GM18870 (cell line): Measurements from ENCODE around the gene RABEP1.
A peak's percentile ranks its signal among the peaks of the same experiment; 100 is the strongest.

Experiments used
- ATAC-seq: cut with Tn5 transposase; IDR thresholded peaks from one replicate; pipeline ENCODE4 v1.9.1; 2021; ENCODE audit warnings: moderate library complexity; ENCODE audit not compliant: unreplicated experiment

Gene RABEP1

GRCh38 chr17:5361426-5361825 lies 79.3 kb downstream of the RABEP1 start:
- ATAC-seq: no peak

DNA sequence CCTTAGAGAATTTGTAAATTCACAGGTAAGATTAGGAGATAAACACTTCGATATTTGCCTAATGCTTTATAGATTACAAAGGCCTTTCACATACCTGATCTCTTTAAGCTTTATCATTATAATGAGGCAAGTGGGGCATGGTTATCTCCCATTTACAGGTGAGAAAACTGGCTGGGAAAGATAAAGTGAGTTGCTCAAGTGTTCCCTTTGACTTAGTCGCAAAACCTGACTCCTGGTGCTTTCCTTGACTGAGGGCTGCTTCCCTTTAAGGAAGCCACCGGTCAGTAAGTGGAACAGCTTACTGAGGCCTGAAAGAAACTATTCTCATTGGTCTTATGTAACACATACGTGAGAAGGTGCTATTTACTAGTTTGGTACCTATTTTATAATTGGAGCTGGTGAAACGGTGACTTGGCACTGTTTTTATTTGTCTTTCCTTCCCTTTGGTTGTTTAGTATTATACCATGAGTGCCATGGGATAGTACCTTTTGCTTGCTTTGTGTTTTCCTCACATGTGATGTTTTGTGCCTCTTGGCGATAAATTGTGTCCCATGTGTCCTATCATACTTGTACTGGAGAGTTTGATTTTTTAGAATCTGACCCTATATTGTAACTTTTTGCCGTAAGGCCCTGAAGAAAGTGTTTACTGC lies 80.2 kb downstream of the RABEP1 start:
- no peak for ATAC-seq

GRCh38 chr17:5364156-5364555 lies 82.1 kb downstream of the RABEP1 start:
- no peak for ATAC-seq

DNA sequence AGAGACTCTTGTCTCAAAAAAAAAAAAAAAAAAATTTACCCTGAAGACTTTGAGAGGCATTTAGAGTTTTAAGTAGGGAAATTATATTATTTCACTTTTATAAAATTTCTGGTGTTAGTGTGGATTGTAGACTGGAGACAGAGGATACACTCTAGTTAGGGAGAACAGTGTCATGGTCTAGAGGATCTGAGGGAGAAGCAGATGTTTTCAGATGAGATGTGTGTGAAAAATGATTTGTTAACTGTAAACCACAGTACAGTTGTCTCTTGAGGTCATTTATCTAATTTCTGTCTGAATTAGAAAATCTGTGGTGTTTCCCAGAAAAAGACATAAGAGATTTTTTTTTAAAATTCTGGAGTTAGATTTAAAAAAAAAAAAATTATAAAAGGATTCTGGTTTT lies 82.6 kb downstream of the RABEP1 start:
- no peak for ATAC-seq

- ATAC-seq: no peak
Observed at GRCh38 chr17:5365831-5366230, 83.7 kb downstream of the RABEP1 start.

DNA sequence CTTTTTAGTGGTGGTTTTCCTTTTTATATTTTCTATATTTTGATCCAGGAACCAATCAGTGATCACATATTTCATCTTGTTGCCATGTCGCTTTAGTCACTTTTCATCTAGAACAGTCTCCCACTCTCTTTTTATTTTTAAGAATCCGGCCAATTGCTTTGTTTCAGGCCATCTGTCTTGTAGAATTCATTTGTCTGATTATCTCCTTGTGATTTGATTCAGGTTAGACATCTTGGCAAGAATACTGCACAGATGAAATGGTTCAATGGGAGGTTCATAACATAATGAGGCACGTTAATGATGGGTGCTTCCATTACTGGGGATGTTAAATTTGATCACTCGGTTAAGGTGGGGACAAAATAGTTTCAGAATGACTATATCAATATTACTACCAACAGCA lies 88.3 kb downstream of the RABEP1 start:
- no peak for ATAC-seq

GRCh38 chr17:5373112-5373511 lies 91.0 kb downstream of the RABEP1 start:
- no peak for ATAC-seq

- ATAC-seq: no peak
Observed at GRCh38 chr17:5378566-5379207, 96.6 kb downstream of the RABEP1 start.

DNA sequence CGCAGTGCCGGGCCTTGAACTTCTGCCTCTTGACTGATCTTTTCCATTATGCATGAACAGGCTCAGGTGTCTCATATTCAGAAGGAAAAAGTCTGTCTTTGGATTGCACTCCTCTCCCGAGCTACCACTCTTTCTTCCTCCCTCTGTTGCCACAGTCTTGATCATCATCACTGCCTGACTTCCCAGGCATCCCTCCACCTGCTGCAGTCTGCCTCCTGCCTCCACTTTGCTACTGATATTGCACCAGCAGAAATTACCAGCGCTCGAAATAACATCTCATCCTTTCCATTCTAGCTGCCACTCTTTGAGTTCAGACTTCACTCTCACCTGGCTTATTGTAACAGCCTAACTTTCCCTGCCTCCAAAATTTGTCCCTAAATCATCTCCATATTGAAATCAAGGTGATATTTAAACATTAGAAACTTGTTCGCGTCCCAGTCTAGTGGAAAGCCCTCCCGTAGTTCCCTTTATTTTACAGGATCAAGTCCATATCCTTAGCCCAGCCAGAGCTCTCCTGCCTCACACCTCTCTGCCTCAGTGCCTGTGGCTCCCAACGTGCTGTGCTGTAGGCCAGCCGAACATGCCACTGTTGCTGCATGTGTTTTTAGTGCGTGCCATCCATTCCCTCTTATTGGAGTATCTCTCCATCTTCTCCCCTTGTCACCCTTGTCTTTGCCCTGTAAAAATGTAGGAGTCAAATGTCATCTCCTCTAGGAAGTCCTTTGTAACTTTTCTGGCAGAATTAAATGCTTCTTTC lies 97.4 kb downstream of the RABEP1 start:
- ATAC-seq: no peak

- ATAC-seq: no peak
Observed at GRCh38 chr17:5380491-5381135, 98.5 kb downstream of the RABEP1 start.

DNA sequence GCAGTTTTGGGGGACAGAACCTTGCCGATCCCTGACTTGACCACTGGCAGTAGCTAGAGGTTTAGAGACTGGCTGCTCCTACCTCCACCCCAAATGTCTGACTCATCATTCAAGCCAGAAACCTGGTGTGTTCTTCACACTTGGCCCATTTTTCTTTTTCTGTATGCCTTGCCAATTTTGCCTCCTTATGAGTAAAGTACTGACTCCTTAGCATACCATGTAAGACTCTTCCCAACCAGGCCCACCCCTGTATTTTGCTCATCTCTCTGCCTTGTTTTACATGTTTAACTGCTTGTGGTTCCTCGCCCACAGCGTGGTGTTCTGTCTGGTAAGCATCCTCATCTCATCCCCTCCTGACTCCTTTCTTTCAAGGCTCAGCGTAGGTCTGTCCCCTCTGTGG lies 99.5 kb downstream of the RABEP1 start:
- no peak for ATAC-seq

DNA sequence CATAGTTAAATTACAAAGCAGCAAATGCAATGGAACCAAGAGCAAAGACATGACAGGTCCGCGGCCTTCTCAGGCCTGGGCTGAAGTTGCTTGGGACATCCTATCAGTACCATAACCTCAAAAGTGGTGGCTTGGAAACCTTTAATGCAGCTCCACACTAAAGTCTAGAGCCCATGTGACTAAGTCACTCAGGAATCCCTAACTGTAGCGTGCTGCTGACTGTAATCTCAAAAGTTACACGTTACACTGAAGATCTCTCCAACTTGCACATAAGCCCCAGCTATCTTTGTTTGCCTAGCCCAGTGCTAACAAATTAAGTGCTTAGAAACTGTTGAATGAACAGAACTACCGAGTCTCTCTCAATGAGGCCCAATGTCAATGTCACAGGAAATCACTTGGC lies 109.6 kb downstream of the RABEP1 start:
- no peak for ATAC-seq

GRCh38 chr17:5396612-5397011 lies 114.5 kb downstream of the RABEP1 start:
- no peak for ATAC-seq

DNA sequence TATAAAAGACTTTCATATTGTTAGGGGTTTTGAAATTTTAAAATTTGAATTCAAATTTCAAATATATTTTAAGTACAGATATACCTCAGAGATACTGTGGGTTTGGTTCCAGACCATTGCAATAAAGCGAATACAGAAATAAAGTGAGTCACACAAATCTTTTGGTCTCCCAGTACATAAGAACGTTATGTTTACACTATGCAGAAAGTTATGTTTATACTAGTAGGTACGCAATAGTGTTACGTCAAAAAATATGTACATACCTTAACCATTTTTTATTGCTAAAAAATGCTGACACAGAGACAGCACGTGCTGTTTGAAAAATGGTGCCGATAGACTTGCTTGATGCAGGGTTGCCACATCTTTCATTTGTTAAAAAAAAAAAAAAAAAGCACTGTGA lies 117.7 kb downstream of the RABEP1 start:
- ATAC-seq: no peak

- ATAC-seq: no peak
Observed at GRCh38 chr17:5405400-5405799, 123.3 kb downstream of the RABEP1 start.

GRCh38 chr17:5408186-5408585 lies 126.1 kb downstream of the RABEP1 start:
- ATAC-seq: no peak

- ATAC-seq: no peak
Observed at GRCh38 chr17:5410594-5411272, 128.6 kb downstream of the RABEP1 start.

- ATAC-seq: no peak
Observed at GRCh38 chr17:5413682-5414081, 131.6 kb downstream of the RABEP1 start.

DNA sequence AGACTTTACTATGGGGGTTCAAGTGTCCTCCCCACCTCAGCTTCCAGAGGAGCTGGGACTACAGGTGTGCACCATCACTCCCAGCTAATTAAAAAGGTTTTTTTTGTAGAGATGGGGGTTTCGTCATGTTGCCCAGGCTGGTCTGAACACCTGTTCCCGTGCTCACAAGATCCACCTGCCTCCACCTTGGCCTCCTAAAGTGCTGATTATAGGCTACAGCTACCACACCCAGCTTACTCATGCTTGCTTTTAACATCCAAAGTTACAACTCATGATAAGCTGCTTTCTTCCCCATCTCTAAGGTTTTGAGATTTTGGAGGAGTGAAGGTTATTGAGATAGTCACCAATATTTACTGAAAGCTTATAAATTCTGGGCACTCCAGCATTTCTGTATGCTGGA lies 134.8 kb downstream of the RABEP1 start:
- ATAC-seq: no peak

- peak; percentile 28 for ATAC-seq
Observed at GRCh38 chr17:5418858-5419355, 136.8 kb downstream of the RABEP1 start.
